DOHH2 (cell line): Measurements from ENCODE around the gene DIP2C.

Source experiments
- EZH2phosphoT487 ChIP-seq: fragments of 200-600 bp; sonication (generic); IDR thresholded peaks from 2 replicates; pipeline ENCODE4 v1.6.1; 2017; ENCODE audit warnings: borderline replicate concordance, mild to moderate bottlenecking, antibody characterized with exemption, low read length, moderate library complexity, mixed read lengths
- TF ChIP-seq, protein P1 (sequence below): fragments of 200-600 bp; sonication (generic); IDR thresholded peaks from one replicate; pipeline ENCODE4 v1.5.1; 2014; ENCODE audit warnings: antibody characterized with exemption, mild to moderate bottlenecking, low read depth, low read length; ENCODE audit not compliant: poor library complexity, severe bottlenecking

- TF ChIP-seq, protein P1, sequence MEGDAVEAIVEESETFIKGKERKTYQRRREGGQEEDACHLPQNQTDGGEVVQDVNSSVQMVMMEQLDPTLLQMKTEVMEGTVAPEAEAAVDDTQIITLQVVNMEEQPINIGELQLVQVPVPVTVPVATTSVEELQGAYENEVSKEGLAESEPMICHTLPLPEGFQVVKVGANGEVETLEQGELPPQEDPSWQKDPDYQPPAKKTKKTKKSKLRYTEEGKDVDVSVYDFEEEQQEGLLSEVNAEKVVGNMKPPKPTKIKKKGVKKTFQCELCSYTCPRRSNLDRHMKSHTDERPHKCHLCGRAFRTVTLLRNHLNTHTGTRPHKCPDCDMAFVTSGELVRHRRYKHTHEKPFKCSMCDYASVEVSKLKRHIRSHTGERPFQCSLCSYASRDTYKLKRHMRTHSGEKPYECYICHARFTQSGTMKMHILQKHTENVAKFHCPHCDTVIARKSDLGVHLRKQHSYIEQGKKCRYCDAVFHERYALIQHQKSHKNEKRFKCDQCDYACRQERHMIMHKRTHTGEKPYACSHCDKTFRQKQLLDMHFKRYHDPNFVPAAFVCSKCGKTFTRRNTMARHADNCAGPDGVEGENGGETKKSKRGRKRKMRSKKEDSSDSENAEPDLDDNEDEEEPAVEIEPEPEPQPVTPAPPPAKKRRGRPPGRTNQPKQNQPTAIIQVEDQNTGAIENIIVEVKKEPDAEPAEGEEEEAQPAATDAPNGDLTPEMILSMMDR = no peak
- TF ChIP-seq EZH2phosphoT487 = no peak
Observed at GRCh38 chr10:596725-597345, 92.6 kb downstream of the DIP2C start.
